HG03342 (cell line): Measurements from ENCODE around the gene DLX3.
"Not testable (repeated sequence)": the region's sequence is repeated elsewhere in the genome, so short reads cannot be mapped to it uniquely, and the experiment has no call there.

Experiments used
- ATAC-seq: cut with Tn5 transposase; IDR thresholded peaks from one replicate; pipeline ENCODE4 v1.9.1; 2021; ENCODE audit warnings: mild to moderate bottlenecking, moderate library complexity; ENCODE audit not compliant: unreplicated experiment

The DLX3 gene

DNA sequence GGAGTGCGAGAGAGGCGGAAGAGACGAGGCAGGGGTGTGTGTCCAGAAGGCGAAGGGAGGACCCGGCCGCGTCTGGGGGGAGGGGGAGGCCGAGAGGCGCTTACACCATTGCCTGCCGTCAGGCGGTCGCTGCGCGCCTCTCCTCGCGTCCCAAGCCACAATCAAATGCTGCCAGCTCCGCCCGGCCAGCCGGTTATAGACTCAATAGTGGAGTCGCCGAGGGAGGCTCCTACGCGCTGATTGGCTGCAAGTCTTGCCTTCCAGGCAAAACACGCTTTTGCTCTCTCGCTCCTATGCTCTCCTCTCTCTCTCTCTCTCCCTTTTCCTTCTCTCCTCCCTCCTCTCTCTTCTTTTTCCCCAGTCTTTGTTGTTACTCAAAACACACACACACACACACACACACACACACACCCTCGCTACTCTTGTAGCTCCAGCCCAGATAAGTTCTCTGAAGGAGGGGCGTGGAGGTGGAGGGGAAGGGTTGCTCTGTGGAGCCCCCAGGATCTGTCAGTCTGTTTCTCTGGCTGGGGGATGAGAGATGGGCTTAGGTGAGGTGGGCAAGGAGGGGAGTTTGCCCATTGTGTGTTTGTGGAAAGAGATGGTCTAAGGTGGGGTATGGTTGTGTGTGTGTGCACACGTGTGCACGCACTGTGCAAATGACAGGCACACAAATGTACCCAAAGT lies at the start of gene DLX3:
TSS of gene DLX3 (minus strand) at position 170 of the 684 bp plus-strand sequence. CDS start 226 bp downstream, outside the sequence.
- no peak for ATAC-seq

DNA sequence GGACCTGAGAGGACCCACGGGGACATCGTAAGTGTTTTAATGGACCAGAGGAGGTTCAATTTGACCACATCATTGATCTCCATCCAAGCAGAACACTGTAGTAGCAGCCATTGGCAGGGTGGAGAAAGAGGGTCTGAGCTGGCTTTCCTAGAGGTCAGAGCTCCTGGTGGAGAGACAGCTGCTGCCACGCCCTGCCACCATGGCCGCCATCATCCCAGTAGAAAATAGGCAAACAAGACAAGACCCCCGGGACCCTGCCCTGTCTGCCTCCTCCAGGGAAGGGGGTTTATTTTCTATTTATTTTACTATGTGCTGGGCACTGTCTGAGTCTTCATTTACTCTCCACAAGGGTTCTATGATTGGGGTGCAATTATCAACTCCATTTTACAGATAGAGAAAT lies 49.5 kb upstream of the DLX3 start:
- no peak for ATAC-seq

DNA sequence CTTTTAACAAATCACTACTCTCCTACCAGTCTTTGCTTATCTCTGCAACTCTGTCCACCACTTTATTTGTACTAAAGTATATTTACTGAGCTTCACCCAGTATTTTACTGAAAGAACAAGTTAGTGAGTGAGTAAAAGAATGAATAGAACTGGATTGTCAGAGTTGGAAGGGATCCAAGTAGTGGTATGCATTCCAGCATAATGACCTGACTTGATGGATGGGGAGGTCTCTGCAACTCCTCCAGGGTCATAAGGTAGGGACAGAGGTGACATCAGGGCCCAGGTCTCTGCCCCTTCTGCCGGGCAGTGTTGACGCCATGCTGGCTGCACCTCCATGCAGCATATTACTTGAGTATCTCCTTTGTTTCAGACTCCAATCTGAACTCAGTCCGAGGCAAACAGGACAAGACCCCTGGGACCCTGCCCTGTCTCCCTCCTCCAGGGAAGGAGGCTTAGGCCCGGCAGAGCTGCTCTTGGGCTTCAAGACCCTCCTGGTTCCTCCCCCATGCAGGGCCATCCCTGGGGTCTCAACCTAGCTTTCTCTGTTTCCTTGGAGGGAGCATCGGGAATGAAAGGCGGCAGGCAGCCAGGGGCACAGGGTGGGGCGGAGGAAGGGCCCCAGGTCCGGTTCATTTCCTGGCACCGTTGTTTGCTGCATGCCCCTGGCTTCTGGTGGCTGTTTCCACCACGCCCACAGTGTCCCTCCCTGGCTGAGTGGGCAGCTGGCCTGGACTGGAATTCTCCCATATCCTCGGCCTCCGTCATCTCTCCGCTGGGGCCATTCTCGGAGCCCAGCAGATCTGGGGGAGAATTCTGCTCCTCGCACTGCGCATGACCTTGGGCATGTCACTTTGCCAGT lies 48.5 kb upstream of the DLX3 start:
- ATAC-seq: no peak

DNA sequence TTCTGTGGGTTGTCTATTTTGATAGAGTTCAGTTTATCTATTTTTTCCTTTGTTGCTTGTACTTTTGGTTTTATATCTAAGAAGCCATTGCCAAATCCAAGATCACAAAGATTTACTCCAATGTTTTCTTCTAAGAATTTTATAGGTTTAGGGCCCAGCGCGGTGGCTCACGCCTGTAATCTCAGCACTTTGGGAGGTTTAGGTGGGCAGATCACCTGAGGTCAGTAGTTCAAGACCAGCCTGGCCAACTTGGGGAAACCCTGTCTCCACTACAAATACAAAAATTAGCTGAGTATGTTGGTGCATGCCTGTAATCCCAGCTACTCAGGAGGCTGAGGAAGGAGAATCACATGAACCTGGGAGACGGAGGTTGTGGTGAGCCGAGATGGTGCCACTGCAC lies 47.2 kb upstream of the DLX3 start:
- no peak for ATAC-seq

DNA sequence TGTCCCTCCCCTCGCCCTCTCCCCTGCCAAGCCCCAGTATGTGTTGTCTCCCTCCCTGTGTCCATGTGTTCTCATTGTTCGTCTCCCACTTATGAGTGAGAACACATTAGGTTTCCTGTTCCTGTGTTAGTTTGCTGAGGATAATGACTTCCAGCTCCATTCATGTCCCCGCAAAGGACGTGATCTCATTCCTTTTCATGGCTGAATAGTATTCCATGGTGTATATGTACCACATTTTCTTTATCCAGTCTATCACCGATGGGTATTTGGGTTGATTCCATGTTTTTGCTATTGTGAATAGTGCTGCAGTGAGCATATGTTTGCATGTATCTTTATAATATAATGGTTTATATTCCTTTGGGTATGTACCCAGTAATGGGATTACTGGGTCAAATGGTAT lies 45.5 kb upstream of the DLX3 start:
- ATAC-seq: not testable (repeated sequence)

DNA sequence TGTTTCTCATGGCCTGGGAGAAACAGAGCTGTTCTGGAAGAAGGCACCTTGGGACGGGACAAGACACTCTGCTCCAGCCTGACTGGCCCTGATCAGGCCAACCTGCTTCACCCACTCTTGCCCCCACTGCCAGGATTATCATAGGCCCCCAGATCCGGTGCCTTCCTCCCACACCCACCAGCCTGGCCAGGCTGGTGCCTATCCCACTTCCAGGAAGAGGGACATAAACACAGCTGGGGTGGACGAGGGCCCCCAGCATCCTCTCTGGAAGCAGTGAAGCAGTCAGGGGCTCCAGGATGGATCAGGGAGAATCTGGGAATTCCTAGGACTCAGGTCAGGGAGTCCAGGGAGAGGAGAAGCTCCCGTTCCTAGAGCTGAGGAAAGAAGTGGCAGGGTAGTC lies 44.0 kb upstream of the DLX3 start:
- no peak for ATAC-seq

DNA sequence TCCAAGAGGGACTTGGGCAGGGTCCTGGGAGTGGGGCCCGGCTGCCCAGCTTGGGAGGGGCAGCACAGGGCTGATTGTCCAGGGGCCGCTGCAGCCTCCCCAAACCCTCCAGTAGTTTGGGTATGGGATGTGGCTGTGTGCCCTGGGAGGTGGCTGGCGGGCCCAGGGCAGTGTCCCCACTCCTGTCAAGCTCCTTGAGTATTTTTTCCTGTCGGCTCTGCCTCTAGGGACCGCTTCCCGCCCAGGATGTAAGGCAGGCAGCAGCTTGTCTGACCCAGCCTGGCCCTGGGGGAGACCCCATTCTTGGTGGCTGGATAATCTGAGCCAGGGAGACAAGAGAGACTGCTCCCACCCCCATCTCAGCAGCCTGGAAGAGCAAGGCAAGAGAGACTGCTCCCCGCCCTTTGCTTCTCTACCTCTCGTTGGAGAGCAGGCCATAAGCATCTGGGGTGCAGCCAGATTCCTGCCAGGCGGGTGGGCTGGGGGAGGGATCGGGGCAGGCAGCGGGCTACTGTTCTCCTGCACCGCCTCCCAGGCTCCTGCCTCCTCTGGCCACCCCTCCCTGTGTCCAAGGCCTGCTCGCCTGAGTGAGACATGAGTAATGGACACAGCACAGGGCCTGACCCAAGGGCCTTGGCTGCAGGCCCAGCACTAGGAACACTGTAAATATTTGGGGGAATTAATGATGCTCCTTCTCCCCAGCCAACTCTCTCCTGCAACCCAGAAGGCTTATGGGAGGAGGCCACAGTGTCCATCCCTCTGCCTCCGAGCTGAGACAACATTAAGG lies 42.5 kb upstream of the DLX3 start:
- no peak for ATAC-seq

DNA sequence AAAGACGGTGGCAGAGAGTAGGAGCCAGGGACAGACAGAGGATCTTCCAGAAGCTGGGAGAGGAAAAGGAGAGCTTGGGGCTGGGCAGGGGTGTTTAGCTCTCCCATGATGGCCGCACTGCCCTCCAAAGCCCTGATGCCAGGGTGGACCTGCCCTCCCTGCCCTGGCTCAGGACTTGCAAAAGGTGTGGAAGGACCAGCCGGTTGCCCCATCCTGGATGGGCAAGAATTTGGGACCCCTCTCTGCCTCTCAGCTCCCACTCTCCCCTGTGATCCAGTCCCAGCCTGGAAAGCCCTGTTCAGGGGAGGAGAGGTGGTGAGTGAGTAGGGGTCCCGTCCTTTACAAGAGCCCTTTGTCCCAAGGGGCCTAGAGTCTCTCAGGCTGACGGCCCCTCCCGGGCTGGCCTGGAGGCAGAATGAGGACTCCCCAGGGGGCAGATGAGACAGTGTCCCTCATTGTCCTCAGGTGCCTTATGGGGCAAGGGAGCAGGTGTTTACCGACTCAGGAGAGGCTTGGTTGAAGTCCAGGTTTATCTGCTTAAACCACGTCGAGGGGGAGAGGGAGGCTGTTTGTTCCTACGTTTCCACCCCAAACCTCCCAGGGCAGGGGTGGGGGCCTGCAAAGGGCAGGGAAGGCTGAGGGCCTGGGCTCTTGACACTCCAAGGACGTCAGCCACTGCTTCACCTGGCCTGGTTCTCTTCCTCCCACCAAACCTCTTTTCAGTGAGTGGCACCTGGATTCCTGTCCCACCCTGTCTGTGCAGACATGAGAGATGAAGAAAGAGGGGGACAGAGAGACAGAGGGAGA lies 41.6 kb upstream of the DLX3 start:
- no peak for ATAC-seq

DNA sequence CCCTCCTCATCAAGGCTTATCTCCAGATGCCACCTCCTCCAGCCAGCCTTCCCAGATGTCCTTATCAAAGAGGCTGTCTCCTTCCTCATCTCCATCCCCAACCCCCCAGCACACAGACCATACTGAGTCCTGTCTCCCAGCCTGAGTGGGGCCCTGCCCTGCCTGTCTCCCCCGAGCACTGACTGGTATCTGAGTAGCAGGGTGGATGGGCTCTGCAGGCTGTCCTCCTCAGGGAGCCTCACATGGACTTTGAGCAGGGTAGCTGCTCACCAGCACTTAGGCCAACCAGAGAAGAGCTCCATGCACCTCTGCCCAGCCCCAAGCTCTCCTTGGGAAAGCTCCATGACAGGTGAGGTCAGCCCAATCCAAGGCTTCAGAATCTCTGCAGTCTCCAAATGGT lies 40.9 kb upstream of the DLX3 start:
- ATAC-seq: no peak

DNA sequence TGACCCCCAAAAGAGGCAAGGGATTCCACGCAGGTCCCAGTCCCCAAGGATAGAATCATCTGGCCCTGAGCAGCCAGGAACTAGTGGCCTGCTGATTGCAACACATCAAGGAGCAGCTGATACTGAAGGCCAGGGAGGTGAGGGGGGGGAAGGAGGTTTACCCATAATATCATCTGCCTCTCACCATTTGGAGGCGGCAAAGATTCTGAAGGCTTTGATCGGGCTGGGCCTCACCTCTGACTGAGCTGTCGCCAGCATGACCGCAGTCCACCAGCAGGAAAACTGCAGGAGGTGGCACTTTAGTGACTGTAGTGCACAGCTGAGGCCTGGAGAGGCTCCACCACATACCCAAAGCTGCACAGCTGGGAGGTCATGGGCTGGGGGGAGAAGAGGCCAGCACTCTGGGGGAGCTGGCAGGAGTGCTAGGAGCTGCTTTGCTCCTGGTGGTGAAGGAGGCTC lies 40.4 kb upstream of the DLX3 start:
- ATAC-seq: no peak

DNA sequence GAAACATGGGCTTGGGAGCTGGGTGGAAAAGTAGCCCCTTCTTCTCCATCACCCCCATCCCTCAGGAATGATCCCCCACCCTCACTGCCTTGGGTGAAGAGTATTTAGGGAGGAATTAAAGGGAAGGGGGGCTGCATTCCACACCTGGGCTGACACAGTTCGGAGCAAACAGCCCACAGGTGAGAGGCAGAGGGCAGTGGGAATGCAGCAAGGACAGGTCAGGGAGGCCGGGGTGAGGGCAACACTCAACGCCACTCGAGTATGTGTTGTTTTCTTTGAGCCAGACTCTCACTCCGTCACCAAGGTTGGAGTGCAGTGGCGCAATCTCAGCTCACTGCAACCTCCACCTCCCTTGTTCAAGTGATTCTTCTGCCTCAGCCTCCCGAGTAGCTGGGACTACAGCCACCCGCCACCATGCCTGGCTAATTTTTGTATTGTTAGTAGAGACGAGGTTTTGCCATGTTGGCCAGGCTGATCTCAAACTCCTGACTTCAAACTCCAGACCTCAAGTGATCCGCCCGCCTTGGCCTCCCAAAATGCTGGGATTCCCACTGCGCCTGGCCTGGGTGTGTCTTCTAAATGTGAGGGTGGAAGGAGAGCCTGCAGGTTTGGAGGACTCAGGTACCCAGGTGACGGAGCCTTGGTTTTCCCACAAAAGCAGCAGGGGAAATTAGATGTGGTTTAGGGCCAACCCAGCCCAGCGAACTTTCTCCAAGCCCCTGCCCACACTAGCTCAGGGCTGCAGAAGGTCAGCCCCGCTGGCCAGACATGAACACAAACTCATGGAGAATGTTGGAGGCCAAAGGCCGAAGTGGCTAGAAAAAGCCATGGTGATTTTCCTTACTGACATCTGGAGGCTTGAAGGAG lies 39.7 kb upstream of the DLX3 start:
- no peak for ATAC-seq

DNA sequence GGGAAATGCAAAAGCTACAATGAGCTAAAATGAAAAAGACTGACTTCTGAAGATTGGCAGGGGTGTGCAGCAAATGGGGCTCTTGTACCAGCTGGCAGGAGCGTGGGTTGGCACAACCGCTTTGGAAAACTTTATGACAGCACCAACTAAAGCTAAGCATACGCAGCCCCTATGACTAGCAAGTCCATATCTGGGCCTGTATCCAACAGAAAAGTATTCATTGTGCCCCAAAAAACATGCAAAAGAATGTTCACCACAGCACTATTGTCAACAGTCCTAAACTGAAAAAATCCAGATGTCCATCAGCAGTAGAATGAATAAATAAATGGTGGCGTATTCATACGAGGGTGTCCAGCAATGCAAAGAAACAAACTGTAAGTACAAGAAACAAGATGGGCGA lies 38.3 kb upstream of the DLX3 start:
- no peak for ATAC-seq

DNA sequence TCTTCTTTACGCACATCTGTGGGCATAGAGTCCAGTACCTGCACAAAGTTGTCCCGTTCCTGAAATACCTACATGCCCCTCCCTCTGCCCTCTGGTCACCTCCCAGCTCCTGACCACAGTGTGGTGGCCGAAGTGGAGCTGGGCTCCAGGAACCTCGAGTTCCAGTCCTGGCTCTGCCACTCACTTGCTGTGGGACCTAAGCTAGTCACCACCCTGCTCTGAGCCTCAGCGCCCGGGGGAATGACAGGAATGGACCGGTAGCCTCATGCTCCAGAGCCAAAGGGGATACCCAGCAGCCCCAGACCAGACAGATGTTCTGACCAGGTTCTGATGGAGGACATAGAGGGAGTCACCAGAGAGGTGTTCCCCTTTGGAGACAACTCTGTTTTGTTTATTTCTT lies 34.2 kb upstream of the DLX3 start:
- no peak for ATAC-seq

DNA sequence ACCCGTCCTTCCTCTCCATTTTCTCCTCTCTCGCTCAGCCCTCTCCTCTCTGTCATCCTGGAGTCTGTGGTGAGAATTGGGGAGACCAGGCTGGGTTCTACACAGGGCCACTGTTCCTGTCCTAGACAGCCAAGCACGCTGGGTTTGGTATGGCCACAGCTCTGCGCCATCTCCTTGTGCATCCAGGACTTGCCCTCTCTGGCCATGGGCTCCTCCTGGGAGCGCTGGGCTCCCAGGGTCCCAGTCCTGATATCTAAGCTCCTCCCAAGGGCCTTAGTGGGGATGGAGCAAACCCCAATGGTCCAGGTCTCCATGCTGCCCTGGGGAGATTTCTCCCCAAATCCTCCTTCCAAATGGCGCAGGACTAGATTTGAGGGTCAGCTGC lies 33.7 kb upstream of the DLX3 start:
- ATAC-seq: no peak

DNA sequence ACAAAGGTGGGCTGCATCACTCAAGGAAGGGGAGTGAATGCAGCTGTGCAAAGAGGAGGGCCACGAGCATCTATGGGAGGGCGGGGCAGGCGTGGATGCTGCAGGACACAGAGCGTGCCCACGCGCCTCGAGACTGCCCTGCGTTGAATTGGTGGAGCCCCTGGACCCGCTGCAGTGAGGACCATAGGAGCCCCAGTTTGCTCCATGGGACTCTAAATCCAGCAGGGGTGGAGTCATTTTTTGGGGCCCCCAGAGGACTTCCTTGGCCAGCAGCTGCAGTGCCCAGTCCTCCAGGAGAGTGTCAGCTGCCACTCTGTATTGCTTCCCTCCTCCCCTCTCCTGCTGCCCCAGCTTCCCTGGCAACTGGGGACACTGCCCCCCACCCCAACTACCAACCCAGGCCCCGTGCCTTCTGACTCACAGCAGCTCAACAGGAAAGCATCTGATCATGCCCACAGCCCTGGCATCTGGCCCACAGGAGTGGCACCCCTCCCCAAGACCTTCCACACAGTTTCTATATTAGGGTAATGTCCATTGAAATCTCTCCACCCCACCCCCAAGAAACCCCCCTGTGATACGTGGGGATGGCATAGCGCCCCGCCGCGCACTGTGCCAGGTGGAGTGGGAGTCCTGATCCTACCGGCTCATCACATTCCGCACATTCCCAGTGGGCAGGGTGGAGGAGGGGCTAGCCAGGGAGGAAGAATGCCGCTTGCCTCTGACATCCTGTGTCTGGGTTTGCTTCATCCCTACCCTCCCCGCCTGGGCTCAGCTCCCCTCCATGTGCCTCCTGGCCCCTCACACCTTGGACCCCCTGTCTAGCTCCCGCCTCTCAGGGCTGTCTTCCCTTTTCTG lies 33.1 kb upstream of the DLX3 start:
- no peak for ATAC-seq

DNA sequence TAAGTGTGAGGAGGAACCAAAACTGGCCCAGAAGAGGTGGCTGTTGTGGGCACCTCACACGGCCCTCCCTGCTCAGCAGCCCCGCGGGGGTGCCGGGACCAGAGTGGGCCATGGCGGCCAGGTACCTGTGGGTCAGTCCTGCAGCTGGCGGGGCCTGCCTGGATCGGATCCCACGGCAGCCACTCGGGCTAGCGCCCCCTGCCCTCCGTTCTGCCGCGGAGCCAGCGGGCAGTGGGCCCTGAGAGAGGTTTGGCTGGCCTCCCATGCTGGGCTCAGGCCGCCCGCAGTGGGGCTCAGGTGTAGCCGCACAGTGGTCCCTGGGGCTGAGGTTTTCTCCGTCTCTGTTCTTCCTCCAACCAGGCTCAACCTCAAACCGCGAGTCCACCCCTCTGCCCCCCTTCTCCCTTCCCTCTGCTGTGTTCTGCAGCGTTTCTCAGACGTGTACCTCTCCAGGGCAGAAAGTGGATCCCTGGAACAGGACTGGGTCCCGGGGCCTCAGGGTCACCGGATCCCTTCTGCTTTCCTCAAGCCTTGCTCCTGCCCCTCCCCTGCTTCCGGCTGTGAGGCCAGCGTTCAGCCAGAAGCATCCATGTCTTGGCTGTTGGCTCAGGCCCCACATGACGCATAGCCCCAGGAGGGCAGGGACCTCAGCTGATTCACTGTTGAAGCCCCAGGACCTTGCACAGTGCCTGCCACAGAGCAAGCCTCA lies 32.3 kb upstream of the DLX3 start:
- ATAC-seq: no peak

DNA sequence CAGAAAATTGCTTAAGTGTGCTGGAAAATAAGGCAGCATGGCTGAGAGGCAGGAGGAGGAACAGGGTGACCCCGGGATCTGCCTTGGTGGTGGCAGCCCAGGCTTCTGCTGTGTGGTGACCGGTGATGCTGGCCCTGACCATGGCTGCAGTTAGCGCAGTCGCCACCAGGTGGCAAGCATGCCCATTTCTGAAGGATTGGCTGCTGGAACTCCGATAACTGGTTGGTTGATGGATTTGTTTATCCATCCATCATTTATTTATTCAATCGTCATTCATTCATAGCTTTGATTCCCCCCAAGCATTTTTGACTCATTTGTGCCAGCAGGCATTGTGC lies 31.8 kb upstream of the DLX3 start:
- no peak for ATAC-seq

DNA sequence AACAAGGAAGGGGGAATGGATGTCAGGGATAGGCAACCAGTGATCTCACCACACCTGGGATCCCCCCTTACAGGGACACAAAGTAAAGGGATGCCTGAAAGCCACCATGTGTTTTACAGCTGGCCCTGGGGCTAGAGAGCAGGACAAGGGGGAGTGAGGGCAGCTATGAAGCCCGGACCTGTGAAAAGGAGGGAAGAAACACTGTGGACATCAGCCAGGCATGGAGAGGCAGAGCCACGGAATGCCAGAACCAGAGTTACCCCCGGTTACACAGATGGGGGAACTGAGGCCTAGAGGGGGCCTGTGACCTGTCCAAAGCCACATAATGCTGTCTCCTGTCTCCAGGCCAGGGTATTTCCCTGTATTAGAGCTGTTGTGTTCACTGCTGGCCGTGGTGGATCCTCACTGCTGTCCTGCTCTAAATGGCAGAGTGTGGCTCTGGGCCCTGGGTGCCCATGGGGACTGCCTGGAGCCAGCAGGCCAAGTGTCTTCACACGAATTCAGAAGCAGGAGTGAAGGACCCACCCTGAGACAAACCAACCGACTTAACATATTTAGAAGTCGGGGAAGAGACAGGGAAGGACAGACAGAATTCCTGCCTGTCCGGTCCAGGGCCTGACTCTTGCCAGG lies 31.1 kb upstream of the DLX3 start:
- ATAC-seq: no peak
